Peyer's patch (tissue), 4 donors: ENCODE results near the gene CDH4.

ENCODE experiments used
- CTCF ChIP-seq, 6 experiments: fragments of 450-650 bp in 4 of 6; fragments of 200-600 bp in 2 of 6; sonication (generic) in 1 of 6; IDR thresholded peaks; one replicate each; pipeline ENCODE4 v1.5.1; 2017 to 2019; ENCODE audit warnings: antibody characterized with exemption in 6 of 6, mild to moderate bottlenecking in 3 of 6, moderate library complexity in 1 of 6
- POLR2A ChIP-seq, 2 donors: fragments of 450-650 bp; IDR thresholded peaks; one replicate each; pipeline ENCODE4 v1.5.1; 2017; ENCODE audit warnings: antibody characterized with exemption in 2 of 2, mild to moderate bottlenecking in 2 of 2, moderate library complexity in 2 of 2

GRCh38 chr20:61584851-61585250 is 332.8 kb downstream of the CDH4 start:
- TF ChIP-seq POLR2A (IDR thresholded peaks at IDR 0.05) (no peak), CTCF (IDR thresholded peaks at IDR 0.05) (no peak)
